ENCODE data around the gene TRIM61.

DNA sequence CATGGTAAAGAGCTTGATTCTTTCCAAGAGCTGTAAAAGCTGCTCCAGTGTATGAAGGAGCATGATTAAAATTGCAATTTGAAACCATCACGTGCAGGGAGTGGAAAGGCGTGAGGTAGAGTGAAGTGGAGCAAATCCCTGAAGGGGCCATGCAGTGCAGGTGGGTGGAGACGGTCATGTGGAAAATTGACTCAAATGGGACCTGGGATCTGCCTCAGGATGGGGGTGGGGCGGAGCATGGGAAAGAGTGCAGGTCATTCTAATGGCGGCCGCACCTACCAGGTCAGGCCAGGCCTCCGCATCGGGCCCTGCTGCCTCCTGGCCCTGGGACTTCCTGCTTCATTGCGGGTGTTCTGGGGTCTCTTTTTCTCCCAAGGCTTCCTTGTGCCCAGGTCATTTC is 29.0 kb upstream of the TRIM61 start:
- TF ChIP-seq, protein P1, sequence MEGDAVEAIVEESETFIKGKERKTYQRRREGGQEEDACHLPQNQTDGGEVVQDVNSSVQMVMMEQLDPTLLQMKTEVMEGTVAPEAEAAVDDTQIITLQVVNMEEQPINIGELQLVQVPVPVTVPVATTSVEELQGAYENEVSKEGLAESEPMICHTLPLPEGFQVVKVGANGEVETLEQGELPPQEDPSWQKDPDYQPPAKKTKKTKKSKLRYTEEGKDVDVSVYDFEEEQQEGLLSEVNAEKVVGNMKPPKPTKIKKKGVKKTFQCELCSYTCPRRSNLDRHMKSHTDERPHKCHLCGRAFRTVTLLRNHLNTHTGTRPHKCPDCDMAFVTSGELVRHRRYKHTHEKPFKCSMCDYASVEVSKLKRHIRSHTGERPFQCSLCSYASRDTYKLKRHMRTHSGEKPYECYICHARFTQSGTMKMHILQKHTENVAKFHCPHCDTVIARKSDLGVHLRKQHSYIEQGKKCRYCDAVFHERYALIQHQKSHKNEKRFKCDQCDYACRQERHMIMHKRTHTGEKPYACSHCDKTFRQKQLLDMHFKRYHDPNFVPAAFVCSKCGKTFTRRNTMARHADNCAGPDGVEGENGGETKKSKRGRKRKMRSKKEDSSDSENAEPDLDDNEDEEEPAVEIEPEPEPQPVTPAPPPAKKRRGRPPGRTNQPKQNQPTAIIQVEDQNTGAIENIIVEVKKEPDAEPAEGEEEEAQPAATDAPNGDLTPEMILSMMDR (IDR thresholded peaks at IDR 0.05), result no peak
- no peak for TF ChIP-seq EZH2 (IDR thresholded peaks at IDR 0.05)
- no peak for TF ChIP-seq EZH2phosphoT487 (IDR thresholded peaks at IDR 0.05)
